Cerebellar nuclear complex (tissue), 1 donor: ENCODE results near the gene OR51B4.
"Not testable (repeated sequence)": the region's sequence is repeated elsewhere in the genome, so short reads cannot be mapped to it uniquely, and the experiment has no call there.

Experiments
- DNase-seq, 2 experiments: peaks; one replicate each; lab custom pipeline; 2025; lab: John Stamatoyannopoulos, UW

Gene OR51B4

GRCh38 chr11:5274395-5274794 is 27.4 kb downstream of the OR51B4 start:
- no peak for DNase-seq

- DNase-seq, result no peak
Observed at GRCh38 chr11:5272395-5273017, 29.2 kb downstream of the OR51B4 start.

- DNase-seq, result no peak
Observed at GRCh38 chr11:5269715-5270147, 32.0 kb downstream of the OR51B4 start, which contains the start of gene HBE1. TSS of gene HBE1 (minus strand) at chr11:5269945. CDS start at chr11:5269890, 55 bp downstream.

GRCh38 chr11:5267033-5267563 is 34.6 kb downstream of the OR51B4 start:
- DNase-seq, result no peak

GRCh38 chr11:5266609-5267008 is 35.1 kb downstream of the OR51B4 start:
- DNase-seq, result no peak

- DNase-seq, result no peak
Observed at GRCh38 chr11:5265832-5266231, 35.9 kb downstream of the OR51B4 start.

GRCh38 chr11:5258543-5259262 is 43.0 kb downstream of the OR51B4 start:
- no peak for DNase-seq

GRCh38 chr11:5257296-5257695 is 44.5 kb downstream of the OR51B4 start:
- no peak for DNase-seq

- DNase-seq, result not testable (repeated sequence)
Observed at GRCh38 chr11:5254646-5255413, 46.9 kb downstream of the OR51B4 start, which contains the start of gene HBG2. TSS of gene HBG2 (minus strand) at chr11:5254781. CDS start at chr11:5254728, 53 bp downstream.

GRCh38 chr11:5254023-5254422 is 47.7 kb downstream of the OR51B4 start:
- DNase-seq, result not testable (repeated sequence)

- DNase-seq, result not testable (repeated sequence)
Observed at GRCh38 chr11:5253440-5253839, 48.3 kb downstream of the OR51B4 start.

GRCh38 chr11:5252919-5253265 is 48.9 kb downstream of the OR51B4 start:
- no peak for DNase-seq

- no peak for DNase-seq
Observed at GRCh38 chr11:5252192-5252918, 49.4 kb downstream of the OR51B4 start.

- no peak for DNase-seq
Observed at GRCh38 chr11:5251746-5252145, 50.0 kb downstream of the OR51B4 start.
